ENCODE measurements around the gene SPECC1. TPM values are rescaled to one million over a fixed set of nuclear protein-coding genes. Genes with fewer than 3 reads are reported as not detected.

SPECC1 gene
- total RNA-seq, 1 donor from 2014 or later = 83.0 TPM

DNA sequence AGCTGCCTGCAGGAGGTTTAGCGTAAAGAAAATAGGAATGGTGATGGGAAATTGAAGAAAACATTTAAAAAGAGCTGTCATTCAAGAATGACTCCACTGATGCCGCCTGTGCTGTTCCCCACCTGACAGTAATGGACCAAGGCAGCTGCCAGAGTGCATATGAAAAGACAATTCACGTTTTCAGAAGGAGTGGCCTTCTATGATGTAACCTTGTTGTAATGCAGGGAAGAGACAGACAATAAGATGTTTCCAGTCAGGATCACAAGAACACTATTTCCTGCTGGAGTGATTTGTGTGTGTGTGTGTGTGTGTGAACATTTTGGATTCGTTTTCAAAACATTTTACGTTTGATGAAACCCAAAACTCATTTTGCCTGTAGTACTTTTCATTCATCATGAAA lies 254.4 kb downstream of the SPECC1 start:
- no peak for FAIRE-seq
- Mint-ChIP-seq H3K9me3 (ENCODE audit: unreplicated experiment) (no peaks in the 10 kb centered on the region), H3K27ac (ENCODE audit: unreplicated experiment) (peak overlapping the region; percentile 92), H3K4me1 (ENCODE audit: low read depth, unreplicated experiment) (peaks cover 37% of the 10 kb centered on the region), H3K4me3 (ENCODE audit: unreplicated experiment) (peak overlapping the region; percentile 63), H3K27me3 (ENCODE audit: low read depth, unreplicated experiment) (no peaks in the 10 kb centered on the region), H3K36me3 (ENCODE audit: low read depth, unreplicated experiment) (peaks cover 12% of the 10 kb centered on the region)
- H2AFZ ChIP-seq (ENCODE audit: low read depth, low read length) = no peak overlapping the region
- no peaks in the 10 kb centered on the region for H3K9me3 ChIP-seq (ENCODE audit: insufficient read depth, low read depth, low read length)
- TF ChIP-seq CTCF (IDR thresholded peaks at IDR 0.05; ENCODE audit: insufficient read depth, low read depth, low read length) = no peak
- TF ChIP-seq EZH2 (IDR thresholded peaks at IDR 0.05; ENCODE audit: insufficient read depth, low read length) = no peak
- no peaks in the 10 kb centered on the region for H4K20me1 ChIP-seq (ENCODE audit: insufficient read depth, low read length)
- peak overlapping the region; percentile 38 for H3K4me2 ChIP-seq (ENCODE audit: low read length)
- H3K4me3 ChIP-seq (ENCODE audit: insufficient read depth, low read depth, low read length) = no peak overlapping the region
- no peaks in the 10 kb centered on the region for H3K79me2 ChIP-seq (ENCODE audit: insufficient read depth, low read length)
- H3K27me3 ChIP-seq (ENCODE audit: insufficient read depth, low read length) = no peaks in the 10 kb centered on the region
- peaks cover 17% of the 10 kb centered on the region for H3K4me1 ChIP-seq (ENCODE audit: insufficient read depth, low read length)
- peaks cover 9% of the 10 kb centered on the region for H3K36me3 ChIP-seq (ENCODE audit: insufficient read depth, low read length)
- no peak overlapping the region for H3K9ac ChIP-seq (ENCODE audit: low read length)
- no peak overlapping the region for H3K27ac ChIP-seq (ENCODE audit: low read depth, low read length)
- peak; percentile 78 for DNase-seq (ENCODE audit: low read depth)

GRCh38 chr17:20264996-20265395 lies 255.8 kb downstream of the SPECC1 start:
- FAIRE-seq (no peak), DNase-seq (ENCODE audit: low read depth) (no peak)
- H3K27me3 ChIP-seq (ENCODE audit: insufficient read depth, low read length) = no peaks in the 10 kb centered on the region
- H3K4me1 Mint-ChIP-seq (ENCODE audit: low read depth, unreplicated experiment) = peaks cover 39% of the 10 kb centered on the region
- no peak overlapping the region for H3K4me3 Mint-ChIP-seq (ENCODE audit: unreplicated experiment)
- peak overlapping the region; percentile 3 for H3K27ac Mint-ChIP-seq (ENCODE audit: unreplicated experiment)
- no peak overlapping the region for H3K4me2 ChIP-seq (ENCODE audit: low read length)
- TF ChIP-seq CTCF (IDR thresholded peaks at IDR 0.05; ENCODE audit: insufficient read depth, low read depth, low read length) (no peak), EZH2 (IDR thresholded peaks at IDR 0.05; ENCODE audit: insufficient read depth, low read length) (no peak)
- no peak overlapping the region for H2AFZ ChIP-seq (ENCODE audit: low read depth, low read length)
- H3K27ac ChIP-seq (ENCODE audit: low read depth, low read length) = no peak overlapping the region
- no peaks in the 10 kb centered on the region for H3K27me3 Mint-ChIP-seq (ENCODE audit: low read depth, unreplicated experiment)
- peaks cover 7% of the 10 kb centered on the region for H3K36me3 Mint-ChIP-seq (ENCODE audit: low read depth, unreplicated experiment)
- peaks cover 21% of the 10 kb centered on the region for H3K4me1 ChIP-seq (ENCODE audit: insufficient read depth, low read length)
- no peak overlapping the region for H3K9ac ChIP-seq (ENCODE audit: low read length)
- no peaks in the 10 kb centered on the region for H3K9me3 ChIP-seq (ENCODE audit: insufficient read depth, low read depth, low read length)
- no peak overlapping the region for H3K4me3 ChIP-seq (ENCODE audit: insufficient read depth, low read depth, low read length)
- no peaks in the 10 kb centered on the region for H4K20me1 ChIP-seq (ENCODE audit: insufficient read depth, low read length)
- no peaks in the 10 kb centered on the region for H3K79me2 ChIP-seq (ENCODE audit: insufficient read depth, low read length)
- H3K36me3 ChIP-seq (ENCODE audit: insufficient read depth, low read length) = peaks cover 9% of the 10 kb centered on the region
- H3K9me3 Mint-ChIP-seq (ENCODE audit: unreplicated experiment) = no peaks in the 10 kb centered on the region

DNA sequence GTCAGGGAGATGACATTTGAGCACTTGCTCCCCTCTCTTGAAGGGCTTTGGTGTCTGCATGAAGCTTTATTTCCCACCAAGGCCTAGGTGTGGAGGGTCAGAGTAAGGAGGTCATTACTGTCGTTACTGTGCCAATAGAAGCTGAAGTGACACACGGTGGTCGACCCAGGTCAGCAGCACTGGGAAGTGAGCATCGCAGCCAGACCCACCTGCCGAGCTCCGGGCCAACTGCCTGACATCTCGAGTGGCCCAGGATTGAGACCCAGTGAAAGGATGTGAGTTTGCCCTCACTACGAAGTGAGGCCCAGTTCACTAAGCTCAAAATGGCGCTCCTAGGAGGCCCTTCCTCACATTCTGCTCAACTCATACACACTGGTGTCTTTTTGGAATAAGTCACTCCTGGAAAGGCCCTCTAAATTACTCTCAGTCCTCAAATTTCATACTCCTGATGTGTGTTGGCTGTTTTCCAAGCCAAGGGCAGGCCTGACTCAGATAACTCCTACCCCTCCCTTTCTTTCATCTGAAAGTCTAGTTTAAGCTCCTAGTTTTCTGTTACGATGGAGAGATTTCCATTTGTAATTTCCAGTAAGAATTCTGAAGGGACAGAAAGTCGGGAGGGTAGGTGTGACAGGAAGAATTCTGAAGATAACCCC lies 257.8 kb downstream of the SPECC1 start:
- Histone ChIP-seq H3K27ac (ENCODE audit: low read depth, low read length) (no peak overlapping the region), H3K27me3 (ENCODE audit: insufficient read depth, low read length) (no peaks in the 10 kb centered on the region), H3K9ac (ENCODE audit: low read length) (no peak overlapping the region), H3K79me2 (ENCODE audit: insufficient read depth, low read length) (no peaks in the 10 kb centered on the region), H2AFZ (ENCODE audit: low read depth, low read length) (no peak overlapping the region), H3K9me3 (ENCODE audit: insufficient read depth, low read depth, low read length) (no peaks in the 10 kb centered on the region), H3K4me3 (ENCODE audit: insufficient read depth, low read depth, low read length) (no peak overlapping the region), H4K20me1 (ENCODE audit: insufficient read depth, low read length) (no peaks in the 10 kb centered on the region), H3K36me3 (ENCODE audit: insufficient read depth, low read length) (peaks cover 4% of the 10 kb centered on the region), H3K4me2 (ENCODE audit: low read length) (peak overlapping the region; percentile 49), H3K4me1 (ENCODE audit: insufficient read depth, low read length) (peaks cover 21% of the 10 kb centered on the region)
- TF ChIP-seq CTCF (IDR thresholded peaks at IDR 0.05; ENCODE audit: insufficient read depth, low read depth, low read length) (no peak), EZH2 (IDR thresholded peaks at IDR 0.05; ENCODE audit: insufficient read depth, low read length) (no peak)
- Mint-ChIP-seq H3K4me1 (ENCODE audit: low read depth, unreplicated experiment) (peaks cover 50% of the 10 kb centered on the region), H3K27me3 (ENCODE audit: low read depth, unreplicated experiment) (no peaks in the 10 kb centered on the region), H3K27ac (ENCODE audit: unreplicated experiment) (peak overlapping the region; percentile 51), H3K36me3 (ENCODE audit: low read depth, unreplicated experiment) (peaks cover 3% of the 10 kb centered on the region), H3K9me3 (ENCODE audit: unreplicated experiment) (no peaks in the 10 kb centered on the region), H3K4me3 (ENCODE audit: unreplicated experiment) (no peak overlapping the region)
- FAIRE-seq (peak; percentile 81), DNase-seq (ENCODE audit: low read depth) (peak; percentile 84)

All from astrocyte (in vitro differentiated cells and primary cell).